K562 (cell line): Measurements from ENCODE around the gene NKAPL. TPM values are rescaled to one million over a fixed set of nuclear protein-coding genes. Genes with fewer than 3 reads are reported as not detected.

Source experiments
- ATF1 ChIP-seq, 2 experiments: fragments of 450-650 bp in 1 of 2; IDR thresholded peaks; 2 replicates each; pipeline ENCODE4 v1.6.1; 2016; ENCODE audit warnings: missing compliant biosample characterization in 1 of 2, missing genetic modification characterization in 1 of 2
- CGGBP1 ChIP-seq: fragments of 250-450 bp; sonication (Bioruptor Pico); IDR thresholded peaks from 2 replicates; pipeline ENCODE4 v1.9.0; 2021; ENCODE audit warnings: mild to moderate bottlenecking
- EP300 ChIP-seq: IDR thresholded peaks from 2 replicates; pipeline ENCODE4 v1.6.1; 2012; ENCODE audit warnings: low read length, improper control_type of control experiment
- FOSL1 ChIP-seq: fragments of 200-800 bp; sonication (Bioruptor generic); conservative IDR thresholded peaks from 2 replicates; pipeline ENCODE4 v1.6.1; 2016; ENCODE audit warnings: missing genetic modification characterization, missing compliant biosample characterization
- GATAD2B ChIP-seq: fragments of 450-650 bp; IDR thresholded peaks from 2 replicates; pipeline ENCODE4 v1.6.1; 2017; ENCODE audit warnings: mild to moderate bottlenecking, borderline replicate concordance
- HNRNPL ChIP-seq: fragments of 200-400 bp; formaldehyde crosslinking; IDR thresholded peaks from 2 replicates; pipeline ENCODE4 v1.6.1; 2017; ENCODE audit warnings: low read depth, mild to moderate bottlenecking, low read length
- KLF1 ChIP-seq: fragments of 450-650 bp; IDR thresholded peaks from 2 replicates; pipeline ENCODE4 v1.6.1; 2016; ENCODE audit warnings: missing genetic modification characterization, missing compliant biosample characterization
- NFXL1 ChIP-seq: fragments of 450-650 bp; formaldehyde crosslinking; IDR thresholded peaks from 2 replicates; pipeline ENCODE4 v1.4.0; 2021; ENCODE audit warnings: mild to moderate bottlenecking
- POU5F1 ChIP-seq: fragments of 150-350 bp; IDR thresholded peaks from 2 replicates; pipeline ENCODE4 v1.6.1; 2014; ENCODE audit warnings: borderline replicate concordance, low read length, low read depth, mild to moderate bottlenecking; ENCODE audit not compliant: partially characterized antibody
- PRDM10 ChIP-seq: fragments of 450-650 bp; IDR thresholded peaks from 2 replicates; pipeline ENCODE4 v1.6.1; 2018; ENCODE audit not compliant: partially characterized antibody
- SMAD2 ChIP-seq: fragments of 150-350 bp; IDR thresholded peaks from 2 replicates; pipeline ENCODE4 v1.6.1; 2014; ENCODE audit warnings: low read depth, mild to moderate bottlenecking, low read length
- TOE1 ChIP-seq, 2 experiments: fragments of 450-650 bp in 1 of 2; sonication (generic) in 1 of 2; formaldehyde crosslinking in 1 of 2; IDR thresholded peaks; 2 replicates each; pipeline versions ENCODE4 v1.7.1 to v1.8.0; 2016 to 2022; ENCODE audit warnings: borderline replicate concordance in 2 of 2, mild to moderate bottlenecking in 2 of 2, antibody characterized with exemption in 1 of 2, inconsistent platforms in 1 of 2, low read depth in 1 of 2, missing genetic modification reagents in 1 of 2, moderate library complexity in 1 of 2
- ZC3H4 ChIP-seq: sonication (generic); formaldehyde crosslinking; IDR thresholded peaks from 2 replicates; pipeline ENCODE4 v1.9.0; 2021; ENCODE audit warnings: missing genetic modification reagents, borderline replicate concordance
- ZNF217 ChIP-seq: sonication (generic); formaldehyde crosslinking; IDR thresholded peaks from 2 replicates; pipeline ENCODE4 v1.8.0; 2022; ENCODE audit warnings: mild to moderate bottlenecking, missing genetic modification reagents
- ZNF263 ChIP-seq: sonication (generic); formaldehyde crosslinking; IDR thresholded peaks from 2 replicates; pipeline ENCODE4 v1.8.0; 2022; ENCODE audit warnings: mild to moderate bottlenecking, missing genetic modification reagents, borderline replicate concordance
- ZNF551 ChIP-seq: fragments of 250-450 bp; sonication (Bioruptor Pico); IDR thresholded peaks from 2 replicates; pipeline ENCODE4 v1.5.0; 2021; ENCODE audit warnings: mild to moderate bottlenecking, moderate library complexity
- ZNF830 ChIP-seq: fragments of 250-450 bp; sonication (Bioruptor Pico); IDR thresholded peaks from 2 replicates; pipeline ENCODE4 v1.5.0; 2021; ENCODE audit warnings: mild to moderate bottlenecking
- polyA plus RNA-seq, 8 experiments: library from polyadenylated mRNA; depleted of rRNA in 4 of 8; stranded (reverse) in 5 of 8; unstranded in 3 of 8; fragments of >200 nt; fragmentation: Nextera tagmentation in 2 of 8; fragmentation: Illumina TruSeq in 1 of 8; extraction: Ambion mirVana in 2 of 8; extraction: Trizol in 1 of 8; gene quantifications; 2 replicates each; pipeline versions ENCODE4 v1.2.1 to v1.2.3, GENCODE V29; 2011 to 2014; ENCODE audit warnings: inconsistent platforms in 1 of 8, missing spikeins in 1 of 8
- total RNA-seq, 7 experiments: library from RNA; depleted of rRNA in 6 of 7; stranded (reverse); fragments of >200 nt in 6 of 7; fragmentation: Illumina TruSeq in 2 of 7; extraction: Trizol in 2 of 7; gene quantifications; 2 replicates each; pipeline versions ENCODE4 v1.2.1 to v1.2.3, GENCODE V29; 2011 to 2021; ENCODE audit warnings: low replicate concordance in 1 of 7
- TF ChIP-seq, protein P1 (sequence below): sonication (generic); formaldehyde crosslinking; IDR thresholded peaks from 2 replicates; pipeline ENCODE4 v1.8.1; 2023; ENCODE audit warnings: mild to moderate bottlenecking, missing genetic modification reagents
- TF ChIP-seq, protein P2 (sequence below): fragments of 250-450 bp; sonication (Bioruptor Pico); IDR thresholded peaks from 2 replicates; pipeline ENCODE4 v1.4.0; 2020; ENCODE audit warnings: mild to moderate bottlenecking, moderate library complexity

The NKAPL gene
- total and polyA plus RNA-seq, 9 of the 15 experiments (the other 6 are each of a cell fraction or from before 2014, with no cell fraction given): not detected

GRCh38 chr6:28225056-28225834 lies 33.9 kb upstream of the NKAPL start, which contains the start of gene ZSCAN9 (continued):
- TF ChIP-seq PRDM10 (peak; percentile 80), NFXL1 (CRISPR knock-in tag) (no peak), ZNF551 (CRISPR knock-in tag) (no peak), ZC3H4 (CRISPR knock-in tag) (no peak), FOSL1 (tag) (peak; percentile 76), ZNF217 (CRISPR knock-in tag) (no peak), ATF1 (CRISPR knock-in tag; IDR thresholded peaks at IDR 0.05) (no peak), ATF1 (tag; IDR thresholded peaks at IDR 0.05) (peak; percentile 76), SMAD2 (no peak), TOE1 (IDR thresholded peaks at IDR 0.05; ENCODE audit: borderline replicate concordance) (peak; percentile 68; the same call in 1 of the 2 replicates), TOE1 (CRISPR knock-in tag; IDR thresholded peaks at IDR 0.05; ENCODE audit: borderline replicate concordance, low read depth) (no peak), ZNF263 (CRISPR knock-in tag) (peak; percentile 36; the same call in 1 of the 2 replicates), HNRNPL (no peak), KLF1 (tag) (peak; percentile 77; the same call in 1 of the 2 replicates), CGGBP1 (peak; percentile 67; the same call in 1 of the 2 replicates), ZNF830 (CRISPR knock-in tag) (0 out of 2 replicates have a peak, but pooled peaks have one; percentile 45), GATAD2B (peak; percentile 42; the same call in 1 of the 2 replicates), EP300 (peak; percentile 67; the same call in 1 of the 2 replicates), POU5F1 (peak; percentile 31)
- TF ChIP-seq, protein P1, sequence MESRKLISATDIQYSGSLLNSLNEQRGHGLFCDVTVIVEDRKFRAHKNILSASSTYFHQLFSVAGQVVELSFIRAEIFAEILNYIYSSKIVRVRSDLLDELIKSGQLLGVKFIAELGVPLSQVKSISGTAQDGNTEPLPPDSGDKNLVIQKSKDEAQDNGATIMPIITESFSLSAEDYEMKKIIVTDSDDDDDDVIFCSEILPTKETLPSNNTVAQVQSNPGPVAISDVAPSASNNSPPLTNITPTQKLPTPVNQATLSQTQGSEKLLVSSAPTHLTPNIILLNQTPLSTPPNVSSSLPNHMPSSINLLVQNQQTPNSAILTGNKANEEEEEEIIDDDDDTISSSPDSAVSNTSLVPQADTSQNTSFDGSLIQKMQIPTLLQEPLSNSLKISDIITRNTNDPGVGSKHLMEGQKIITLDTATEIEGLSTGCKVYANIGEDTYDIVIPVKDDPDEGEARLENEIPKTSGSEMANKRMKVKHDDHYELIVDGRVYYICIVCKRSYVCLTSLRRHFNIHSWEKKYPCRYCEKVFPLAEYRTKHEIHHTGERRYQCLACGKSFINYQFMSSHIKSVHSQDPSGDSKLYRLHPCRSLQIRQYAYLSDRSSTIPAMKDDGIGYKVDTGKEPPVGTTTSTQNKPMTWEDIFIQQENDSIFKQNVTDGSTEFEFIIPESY (CRISPR knock-in tag): no peak
- TF ChIP-seq, protein P2, sequence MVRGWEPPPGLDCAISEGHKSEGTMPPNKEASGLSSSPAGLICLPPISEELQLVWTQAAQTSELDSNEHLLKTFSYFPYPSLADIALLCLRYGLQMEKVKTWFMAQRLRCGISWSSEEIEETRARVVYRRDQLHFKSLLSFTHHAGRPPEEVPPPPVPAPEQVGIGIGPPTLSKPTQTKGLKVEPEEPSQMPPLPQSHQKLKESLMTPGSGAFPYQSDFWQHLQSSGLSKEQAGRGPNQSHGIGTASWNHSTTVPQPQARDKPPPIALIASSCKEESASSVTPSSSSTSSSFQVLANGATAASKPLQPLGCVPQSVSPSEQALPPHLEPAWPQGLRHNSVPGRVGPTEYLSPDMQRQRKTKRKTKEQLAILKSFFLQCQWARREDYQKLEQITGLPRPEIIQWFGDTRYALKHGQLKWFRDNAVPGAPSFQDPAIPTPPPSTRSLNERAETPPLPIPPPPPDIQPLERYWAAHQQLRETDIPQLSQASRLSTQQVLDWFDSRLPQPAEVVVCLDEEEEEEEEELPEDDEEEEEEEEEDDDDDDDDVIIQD (CRISPR knock-in tag): no peak
